Vagina (tissue), 2 donors: ENCODE results near the gene MYH14. TPM values are rescaled to one million over a fixed set of nuclear protein-coding genes. Genes with fewer than 3 reads are reported as not detected.

Source experiments
- DNase-seq, 2 donors: peaks; one replicate each; pipeline ENCODE4 v3.0.0-alpha.2; 2017; ENCODE audit errors: extremely low spot score in 2 of 2
- H3K27ac ChIP-seq: fragments of 200-600 bp; sonication (generic); one replicate; pipeline ENCODE4 v1.5.1; 2019
- H3K27me3 ChIP-seq: fragments of 200-600 bp; sonication (generic); one replicate; pipeline ENCODE4 v1.5.1; 2019
- H3K36me3 ChIP-seq, 2 donors: fragments of 200-600 bp; sonication (generic); one replicate each; pipeline ENCODE4 v1.5.1; 2017 to 2019
- H3K4me1 ChIP-seq: fragments of 200-600 bp; sonication (generic); one replicate; pipeline ENCODE4 v1.5.1; 2019
- H3K4me3 ChIP-seq, 2 donors: fragments of 200-600 bp; sonication (generic); 1 replicate in 1 of 2; 2 replicates in 1 of 2; pipeline ENCODE4 v1.5.1; 2016 to 2019
- H3K9me3 ChIP-seq: fragments of 200-600 bp; sonication (generic); one replicate; pipeline ENCODE4 v1.5.1; 2019
- POLR2A ChIP-seq, 2 donors: fragments of 450-650 bp; IDR thresholded peaks; one replicate each; pipeline ENCODE4 v1.6.1; 2017; ENCODE audit warnings: antibody characterized with exemption in 2 of 2, mild to moderate bottlenecking in 2 of 2, moderate library complexity in 2 of 2
- POLR2AphosphoS5 ChIP-seq, 2 donors: sonication (generic); formaldehyde crosslinking; IDR thresholded peaks; one replicate each; pipeline ENCODE4 v1.9.0; 2017; ENCODE audit warnings: antibody characterized with exemption in 2 of 2, mild to moderate bottlenecking in 2 of 2, low read depth in 1 of 2; ENCODE audit not compliant: insufficient read depth in 1 of 2
- intact Hi-C: fragments of 100-400 bp; cut with DNase I; formaldehyde crosslinking; loops from one replicate; pipeline ENCODE4 v1.15.1; 2023
- total RNA-seq: library from RNA; depleted of rRNA; stranded (reverse); fragments of >200 nt; gene quantifications from one replicate; pipeline ENCODE4 v1.2.3, GENCODE V29; 2016
- TF ChIP-seq, protein P1 (sequence below), 3 experiments: fragments of 450-650 bp in 2 of 3; fragments of 200-600 bp in 1 of 3; sonication (generic) in 1 of 3; IDR thresholded peaks; one replicate each; pipeline ENCODE4 v1.5.1; 2017 to 2019; ENCODE audit warnings: antibody characterized with exemption in 3 of 3, mild to moderate bottlenecking in 2 of 3, moderate library complexity in 2 of 3

The MYH14 gene
- total RNA-seq, 1 donor from 2014 or later: 51.6 TPM

DNA sequence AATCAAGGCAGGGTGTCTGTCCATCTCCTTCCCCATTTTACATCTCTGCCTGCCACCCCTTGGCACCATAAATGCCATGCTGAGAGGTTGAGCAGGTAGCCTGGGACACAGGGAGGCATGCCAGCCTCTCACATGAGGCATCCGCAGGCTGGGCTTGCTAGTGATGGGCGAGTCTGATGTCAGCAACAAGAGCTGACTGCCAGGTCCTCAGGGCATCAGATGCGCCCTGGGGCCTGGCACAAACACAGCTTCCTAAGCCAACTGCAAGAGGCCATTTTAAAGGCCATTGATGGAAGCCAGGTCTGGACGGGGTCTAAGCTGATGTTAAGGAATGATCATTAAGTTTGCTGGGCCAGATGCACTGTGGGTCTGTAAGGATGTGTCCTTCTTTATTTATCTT is 34.6 kb downstream of the MYH14 start:
- intact Hi-C loops: no loop called here
- TF ChIP-seq POLR2AphosphoS5 (IDR thresholded peaks at IDR 0.05; ENCODE audit: insufficient read depth in 1 of 2, low read depth in 1 of 2): no peak
- Histone ChIP-seq H3K27ac (no peak overlapping the region), H3K4me3 (no peak overlapping the region), H3K9me3 (no peaks in the 10 kb centered on the region), H3K27me3 (no peaks in the 10 kb centered on the region), H3K36me3 (no peaks in the 10 kb centered on the region), H3K4me1 (no peaks in the 10 kb centered on the region)
- DNase-seq: no peak

DNA sequence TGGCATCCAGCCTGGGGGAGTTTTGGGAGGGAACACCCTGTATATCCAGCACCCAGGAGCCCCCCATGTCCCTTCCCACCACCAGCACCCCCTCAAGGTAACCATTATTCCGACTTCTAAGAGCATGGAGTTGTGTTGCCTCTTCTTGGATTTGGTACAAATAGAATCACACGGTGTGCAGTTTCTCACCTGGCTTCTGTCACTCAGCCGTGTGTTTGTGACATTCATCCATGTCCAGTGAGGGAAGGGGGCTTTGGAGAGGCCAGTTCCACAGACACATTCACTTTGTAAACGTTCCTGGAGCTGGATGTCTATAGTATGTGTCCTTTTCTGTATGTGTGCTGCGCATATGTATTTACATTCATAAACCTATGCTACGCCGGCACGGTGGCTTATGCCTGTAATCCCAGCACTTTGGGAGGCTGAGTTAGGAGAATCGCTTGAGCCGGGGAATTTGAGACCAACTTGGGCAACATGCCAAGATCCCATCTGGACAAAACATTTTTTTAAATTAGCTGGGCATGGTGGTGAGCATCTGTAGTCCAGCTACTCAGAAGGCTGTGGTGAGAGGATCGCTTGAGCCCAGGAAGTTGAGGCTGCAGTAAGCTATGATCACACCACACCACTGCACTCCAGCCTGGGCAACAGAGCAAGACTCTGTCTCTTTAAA is 36.6 kb downstream of the MYH14 start:
- DNase-seq: no peak
- H3K9me3 ChIP-seq: no peaks in the 10 kb centered on the region
- no peaks in the 10 kb centered on the region for H3K27me3 ChIP-seq
- H3K36me3 ChIP-seq: no peaks in the 10 kb centered on the region
- TF ChIP-seq, protein P1, sequence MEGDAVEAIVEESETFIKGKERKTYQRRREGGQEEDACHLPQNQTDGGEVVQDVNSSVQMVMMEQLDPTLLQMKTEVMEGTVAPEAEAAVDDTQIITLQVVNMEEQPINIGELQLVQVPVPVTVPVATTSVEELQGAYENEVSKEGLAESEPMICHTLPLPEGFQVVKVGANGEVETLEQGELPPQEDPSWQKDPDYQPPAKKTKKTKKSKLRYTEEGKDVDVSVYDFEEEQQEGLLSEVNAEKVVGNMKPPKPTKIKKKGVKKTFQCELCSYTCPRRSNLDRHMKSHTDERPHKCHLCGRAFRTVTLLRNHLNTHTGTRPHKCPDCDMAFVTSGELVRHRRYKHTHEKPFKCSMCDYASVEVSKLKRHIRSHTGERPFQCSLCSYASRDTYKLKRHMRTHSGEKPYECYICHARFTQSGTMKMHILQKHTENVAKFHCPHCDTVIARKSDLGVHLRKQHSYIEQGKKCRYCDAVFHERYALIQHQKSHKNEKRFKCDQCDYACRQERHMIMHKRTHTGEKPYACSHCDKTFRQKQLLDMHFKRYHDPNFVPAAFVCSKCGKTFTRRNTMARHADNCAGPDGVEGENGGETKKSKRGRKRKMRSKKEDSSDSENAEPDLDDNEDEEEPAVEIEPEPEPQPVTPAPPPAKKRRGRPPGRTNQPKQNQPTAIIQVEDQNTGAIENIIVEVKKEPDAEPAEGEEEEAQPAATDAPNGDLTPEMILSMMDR (IDR thresholded peaks at IDR 0.05): no peak
- TF ChIP-seq POLR2A (IDR thresholded peaks at IDR 0.05): no peak
- no peak for TF ChIP-seq POLR2AphosphoS5 (IDR thresholded peaks at IDR 0.05; ENCODE audit: insufficient read depth in 1 of 2, low read depth in 1 of 2)
- H3K4me1 ChIP-seq: no peaks in the 10 kb centered on the region
- H3K4me3 ChIP-seq: no peak overlapping the region
- no peak overlapping the region for H3K27ac ChIP-seq
- intact Hi-C loops: no loop called here

DNA sequence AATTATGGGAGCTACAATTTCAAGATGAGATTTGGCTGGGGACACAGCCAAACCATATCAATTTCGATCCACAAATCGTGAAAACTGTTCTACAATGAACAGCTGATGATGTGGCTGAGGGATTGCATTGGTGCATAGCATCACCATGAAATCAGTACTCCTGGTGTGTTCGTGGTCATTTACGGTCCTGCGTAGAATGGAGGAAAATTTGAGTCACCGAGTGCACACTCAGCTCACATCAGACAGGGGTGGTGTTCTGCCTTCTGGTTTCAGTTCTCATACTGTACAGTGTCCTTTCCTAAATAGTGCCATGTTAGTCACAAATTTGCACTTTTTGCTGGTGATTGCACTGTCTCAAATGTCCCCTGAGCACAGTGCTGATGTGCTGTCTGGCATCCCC is 39.2 kb downstream of the MYH14 start:
- DNase-seq: no peak
- H3K4me1 ChIP-seq: no peaks in the 10 kb centered on the region
- no peaks in the 10 kb centered on the region for H3K9me3 ChIP-seq
- H3K36me3 ChIP-seq: no peaks in the 10 kb centered on the region
- intact Hi-C loops: no loop called here
- H3K4me3 ChIP-seq: no peak overlapping the region
- TF ChIP-seq POLR2A (IDR thresholded peaks at IDR 0.05): no peak
- TF ChIP-seq, protein P1 (IDR thresholded peaks at IDR 0.05): no peak
- TF ChIP-seq POLR2AphosphoS5 (IDR thresholded peaks at IDR 0.05; ENCODE audit: insufficient read depth in 1 of 2, low read depth in 1 of 2): no peak
- H3K27ac ChIP-seq: no peak overlapping the region
- H3K27me3 ChIP-seq: no peaks in the 10 kb centered on the region

DNA sequence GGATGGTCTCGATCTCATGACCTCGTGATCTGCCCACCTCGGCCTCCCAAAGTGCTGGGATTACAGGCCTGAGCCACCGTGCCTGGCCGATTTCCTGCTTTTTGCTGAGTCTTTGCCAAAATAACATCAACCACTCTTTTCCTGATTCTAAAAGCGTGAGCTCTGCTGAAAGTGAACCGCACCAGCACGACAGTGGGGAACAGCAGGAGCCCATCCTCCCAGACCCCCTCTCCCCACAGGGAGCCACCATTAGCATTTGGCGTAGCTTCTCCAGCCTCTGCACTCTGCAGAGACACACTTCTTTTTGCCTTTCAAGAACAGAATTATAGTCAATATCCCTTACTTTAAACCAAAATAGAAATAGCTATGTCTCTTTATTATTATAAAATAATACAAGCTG is 41.3 kb downstream of the MYH14 start:
- H3K9me3 ChIP-seq: no peaks in the 10 kb centered on the region
- H3K4me3 ChIP-seq: no peak overlapping the region
- no peaks in the 10 kb centered on the region for H3K4me1 ChIP-seq
- DNase-seq: no peak
- H3K36me3 ChIP-seq: no peaks in the 10 kb centered on the region
- H3K27me3 ChIP-seq: no peaks in the 10 kb centered on the region
- no peak overlapping the region for H3K27ac ChIP-seq
- intact Hi-C loops: no loop called here
- TF ChIP-seq POLR2A (IDR thresholded peaks at IDR 0.05) (no peak), POLR2AphosphoS5 (IDR thresholded peaks at IDR 0.05; ENCODE audit: insufficient read depth in 1 of 2, low read depth in 1 of 2) (no peak)
- TF ChIP-seq, protein P1 (IDR thresholded peaks at IDR 0.05): no peak

DNA sequence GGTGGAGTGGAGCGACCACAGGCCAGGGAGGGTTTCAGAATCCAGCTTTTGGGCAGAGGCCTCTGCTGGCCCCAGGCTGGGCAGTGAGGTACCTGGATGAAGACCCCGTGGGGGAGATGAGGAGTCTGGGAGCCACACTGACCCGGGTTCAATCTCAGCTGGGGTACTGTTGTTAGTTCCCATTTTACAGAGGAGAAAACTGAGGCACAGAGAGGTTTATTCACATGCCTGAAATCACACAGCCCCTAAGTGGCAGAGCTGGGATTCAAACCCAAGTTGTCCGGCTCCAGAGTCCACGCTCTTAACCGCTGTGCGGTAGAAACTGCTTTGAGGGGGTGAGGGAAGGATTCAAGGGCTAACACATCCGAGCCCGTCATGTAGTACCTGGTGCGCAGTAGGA is 45.0 kb downstream of the MYH14 start:
- Histone ChIP-seq H3K27ac (no peak overlapping the region), H3K4me1 (no peaks in the 10 kb centered on the region), H3K9me3 (no peaks in the 10 kb centered on the region), H3K27me3 (no peaks in the 10 kb centered on the region), H3K36me3 (peaks cover 0 to 6% of the 10 kb centered on the region in 2 donors), H3K4me3 (no peak overlapping the region)
- intact Hi-C loops: no loop called here
- DNase-seq: no peak
- TF ChIP-seq POLR2AphosphoS5 (IDR thresholded peaks at IDR 0.05; ENCODE audit: insufficient read depth in 1 of 2, low read depth in 1 of 2): no peak
- TF ChIP-seq POLR2A (IDR thresholded peaks at IDR 0.05): no peak
- TF ChIP-seq, protein P1 (IDR thresholded peaks at IDR 0.05): no peak
